Stimulated activated CD8-positive, alpha-beta memory T cell treated with anti-CD3 and anti-CD28 coated beads, Interleukin-7, amount 100 ng/mL, for 4 hours (primary cell): ENCODE measurements around the gene SLC25A39.
"Not testable (repeated sequence)": the region's sequence is repeated elsewhere in the genome, so short reads cannot be mapped to it uniquely, and the experiment has no call there.

Experiments used
- DNase-seq, 2 donors: peaks; one replicate each; pipeline ENCODE4 v3.0.0-alpha.2; 2020; ENCODE audit warnings: low read depth in 2 of 2

SLC25A39 gene

GRCh38 chr17:44324571-44325275, at the start of gene SLC25A39:
TSS of gene SLC25A39 (minus strand) at chr17:44324823. CDS start at chr17:44323562, 1,261 bp downstream.
- peak; percentile 84 to 93 for DNase-seq

GRCh38 chr17:44372036-44372435, 47.4 kb upstream of the SLC25A39 start:
- no peak for DNase-seq

GRCh38 chr17:44369414-44370023, 44.9 kb upstream of the SLC25A39 start:
- not testable (repeated sequence) for DNase-seq

GRCh38 chr17:44368391-44369243, 44.0 kb upstream of the SLC25A39 start:
- DNase-seq, result not testable (repeated sequence)

GRCh38 chr17:44367231-44367979, 42.8 kb upstream of the SLC25A39 start:
- no peak for DNase-seq

GRCh38 chr17:44365051-44365450, 40.4 kb upstream of the SLC25A39 start:
- DNase-seq, result not testable (repeated sequence)

GRCh38 chr17:44363613-44364159, 39.1 kb upstream of the SLC25A39 start, which contains the start of gene FAM171A2:
TSS of gene FAM171A2 (minus strand) at chr17:44363853. CDS start at chr17:44363714, 139 bp downstream.
- DNase-seq, result peak in 1 of 2 donors; percentile 58

GRCh38 chr17:44362949-44363612, 38.5 kb upstream of the SLC25A39 start:
- DNase-seq, result no peak

- no peak for DNase-seq
Observed at GRCh38 chr17:44362459-44362948, 37.9 kb upstream of the SLC25A39 start.

GRCh38 chr17:44361292-44362260, 37.0 kb upstream of the SLC25A39 start:
- no peak for DNase-seq

- no peak for DNase-seq
Observed at GRCh38 chr17:44360826-44361225, 36.2 kb upstream of the SLC25A39 start.

GRCh38 chr17:44360144-44360533, 35.5 kb upstream of the SLC25A39 start:
- DNase-seq, result no peak

GRCh38 chr17:44359458-44360143, 35.0 kb upstream of the SLC25A39 start:
- DNase-seq, result no peak

- no peak for DNase-seq
Observed at GRCh38 chr17:44359006-44359405, 34.4 kb upstream of the SLC25A39 start.

- DNase-seq, result no peak
Observed at GRCh38 chr17:44358066-44358465, 33.4 kb upstream of the SLC25A39 start.

- DNase-seq, result no peak
Observed at GRCh38 chr17:44356241-44356640, 31.6 kb upstream of the SLC25A39 start.

GRCh38 chr17:44355642-44356099, 31.0 kb upstream of the SLC25A39 start:
- no peak for DNase-seq
